ENCODE measurements around the gene NKAIN2.
"Not testable (repeated sequence)": the region's sequence is repeated elsewhere in the genome, so short reads cannot be mapped to it uniquely, and the experiment has no call there.

NKAIN2 gene

DNA sequence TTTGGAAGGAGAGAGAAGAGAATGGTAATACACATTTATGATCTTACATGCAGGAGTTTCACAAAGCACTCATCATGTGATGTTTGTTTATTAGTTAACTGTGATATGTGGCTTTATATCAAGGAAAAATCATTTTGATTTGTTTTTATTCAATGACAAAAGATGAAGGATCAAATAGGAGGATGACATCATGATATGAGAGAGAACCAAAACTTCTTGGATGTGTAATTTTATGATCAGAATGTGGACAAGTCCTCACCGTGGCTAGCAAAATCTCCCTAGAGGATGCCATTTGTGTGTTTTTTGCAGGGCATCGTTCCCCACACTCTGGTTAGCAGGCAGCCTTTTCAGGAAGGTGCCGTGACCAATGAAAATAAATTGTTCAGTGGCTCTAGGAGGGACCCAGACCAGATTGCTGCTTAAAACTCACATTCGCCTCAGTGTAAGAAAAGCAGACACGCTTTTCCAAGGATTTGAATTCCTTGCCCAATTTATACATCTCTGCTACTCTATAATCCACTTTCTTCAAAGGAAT is 552.7 kb downstream of the NKAIN2 start:
- DNase-seq = no peak

DNA sequence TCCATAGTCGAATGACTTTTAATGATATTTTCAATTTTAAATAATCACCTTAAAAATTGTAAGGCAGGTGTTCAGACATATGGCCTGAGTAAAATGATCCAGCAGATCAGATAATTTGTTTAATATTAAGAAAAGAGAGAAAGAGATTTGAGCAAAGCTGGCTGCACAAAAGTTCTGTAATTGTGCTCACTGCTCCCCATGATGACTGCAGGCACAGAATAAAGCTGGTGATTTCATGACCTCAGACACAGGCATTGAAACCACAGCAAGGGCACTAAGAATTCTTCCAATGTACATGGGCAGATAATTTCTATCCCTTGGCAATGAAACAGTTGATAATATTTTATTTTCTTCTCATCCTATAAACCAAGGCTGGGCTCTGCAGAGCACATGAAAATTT is 553.1 kb downstream of the NKAIN2 start:
- no peak for DNase-seq

GRCh38 chr6:124368131-124368530 is 564.5 kb downstream of the NKAIN2 start:
- no peak for DNase-seq

DNA sequence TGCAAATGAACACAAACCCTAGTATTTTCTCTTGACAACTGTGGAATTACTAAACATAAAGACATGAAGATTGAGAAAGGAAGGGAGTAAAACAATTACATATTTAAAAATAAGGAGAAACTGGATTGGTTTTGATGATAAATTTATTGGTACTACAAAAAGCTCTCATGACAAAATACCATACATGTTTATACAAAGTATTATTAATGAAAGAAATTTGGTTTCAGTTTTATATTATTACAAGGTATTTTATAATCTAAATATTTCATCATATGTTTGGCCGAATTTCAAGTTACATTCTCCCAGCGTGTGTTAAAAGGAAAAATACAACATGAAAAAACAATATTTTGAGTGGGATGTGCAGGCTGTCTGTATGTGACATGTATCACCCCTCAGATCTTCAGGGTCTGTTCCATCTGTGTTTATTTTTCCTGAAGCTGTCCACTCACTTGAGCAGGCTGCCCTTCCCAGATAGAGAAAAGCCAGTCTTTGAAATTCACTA is 568.4 kb downstream of the NKAIN2 start:
- no peak for DNase-seq

DNA sequence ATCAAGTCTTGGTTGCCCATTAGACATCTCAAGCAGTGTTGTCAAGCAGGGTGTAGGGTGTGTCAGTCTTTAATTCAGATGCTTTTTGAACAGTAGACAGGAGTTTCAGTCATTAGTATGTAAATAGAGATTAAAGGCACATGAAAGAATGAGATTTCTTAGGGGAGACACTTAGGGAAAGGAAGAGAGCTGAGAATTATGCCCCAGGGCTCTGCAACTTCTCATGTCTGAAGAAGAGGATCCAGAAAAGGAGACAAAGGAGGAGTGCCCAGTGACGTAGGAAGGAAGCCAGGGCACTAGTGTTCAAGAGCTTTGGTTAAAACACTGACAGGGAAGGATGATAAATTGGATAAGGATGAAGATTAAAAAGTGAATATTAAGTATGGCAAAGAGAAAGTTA is 569.7 kb downstream of the NKAIN2 start:
- no peak for DNase-seq

- peak in 1 of 2 experiments; percentile 7 for DNase-seq
Measured at GRCh38 chr6:124389127-124389526, 585.5 kb downstream of the NKAIN2 start.

- DNase-seq = no peak
Measured at GRCh38 chr6:124393536-124393935, 589.9 kb downstream of the NKAIN2 start.

- no peak for DNase-seq
Measured at GRCh38 chr6:124396361-124396760, 592.7 kb downstream of the NKAIN2 start.

DNA sequence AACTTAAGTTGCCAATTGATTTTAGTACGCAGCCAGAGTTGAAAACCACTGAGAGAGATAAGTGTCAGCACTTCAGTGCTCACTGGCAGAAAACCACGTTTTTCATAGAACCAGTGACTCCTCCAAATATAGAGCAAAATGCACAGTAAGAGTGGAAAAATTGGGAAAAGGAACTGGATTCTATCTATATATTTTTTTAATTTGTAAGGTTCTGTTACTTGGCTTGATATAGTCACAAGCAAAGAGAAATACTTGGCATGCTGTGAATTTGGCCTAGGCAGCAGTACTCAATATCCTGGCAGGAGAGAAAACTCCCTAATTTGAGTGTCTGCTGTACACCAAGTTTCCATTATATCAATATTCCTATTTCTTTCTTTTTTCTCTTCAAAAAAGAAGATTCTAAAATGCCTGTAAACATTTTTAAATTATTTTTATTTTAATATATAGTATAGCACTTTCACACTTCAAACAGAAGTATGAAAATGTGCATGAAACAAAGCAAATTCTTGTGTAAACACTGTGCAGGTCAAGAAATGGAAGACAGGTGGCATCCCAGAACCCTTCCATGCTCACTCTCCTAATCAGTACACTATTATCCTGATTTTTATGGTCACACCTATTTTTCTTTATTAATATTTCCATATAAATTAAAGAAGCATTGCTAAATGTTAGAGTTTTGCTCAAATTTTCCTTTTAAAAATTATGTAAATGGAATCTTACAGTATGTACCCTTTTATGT is 596.8 kb downstream of the NKAIN2 start:
- DNase-seq = no peak

GRCh38 chr6:124410425-124410824 is 606.8 kb downstream of the NKAIN2 start:
- DNase-seq = not testable (repeated sequence)

DNA sequence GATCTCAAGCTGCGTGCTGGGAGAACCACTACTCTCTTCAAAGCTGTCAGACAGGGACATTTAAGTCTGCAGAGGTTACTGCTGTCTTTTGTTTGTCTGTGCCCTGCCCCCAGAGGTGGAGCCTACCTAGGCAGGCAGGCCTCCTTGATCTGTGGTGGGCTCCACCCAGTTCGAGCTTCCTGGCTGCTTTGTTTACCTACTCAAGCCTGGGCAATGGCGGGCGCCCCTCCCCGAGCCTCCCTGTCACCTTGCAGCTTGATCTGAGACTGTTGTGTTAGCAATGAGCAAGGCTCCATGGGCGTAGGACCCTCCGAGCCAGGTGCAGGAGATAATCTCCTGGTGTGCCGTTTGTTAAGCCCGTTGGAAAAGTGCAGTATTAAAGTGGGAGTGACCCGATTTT is 609.0 kb downstream of the NKAIN2 start:
- not testable (repeated sequence) for DNase-seq

DNA sequence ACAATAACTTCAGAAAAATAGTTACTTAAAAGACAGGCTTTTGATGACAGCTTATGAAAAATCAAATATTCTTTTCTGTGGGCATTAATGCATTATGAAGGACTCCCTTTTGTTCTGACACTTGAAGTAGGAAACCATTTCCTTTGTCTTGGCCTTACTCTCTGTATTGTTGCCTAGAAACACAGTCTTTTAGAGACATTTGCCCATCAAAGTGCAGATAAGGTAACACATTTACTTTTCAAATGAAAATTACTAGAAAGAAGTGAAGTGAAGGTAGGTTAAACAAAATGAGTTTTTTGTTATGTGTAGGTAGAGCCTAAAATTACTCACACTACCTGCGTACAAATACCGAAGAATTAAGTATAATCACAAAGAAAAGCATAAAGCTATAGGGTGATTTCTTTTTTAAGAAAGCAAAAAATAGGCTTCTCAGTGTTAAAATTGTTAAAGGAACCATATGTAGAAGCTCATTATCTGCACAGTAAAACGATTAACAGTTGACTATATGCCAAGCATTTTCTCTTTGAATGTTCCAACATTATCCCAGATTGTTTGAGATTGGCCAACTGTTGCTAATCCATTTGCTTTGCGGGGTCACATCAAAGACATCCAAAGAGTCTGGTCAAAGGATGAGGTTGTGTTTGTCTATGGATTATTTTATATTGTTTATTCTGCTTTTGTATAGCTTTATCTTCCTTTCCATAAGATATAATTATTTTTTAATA is 616.6 kb downstream of the NKAIN2 start:
- DNase-seq = no peak

DNA sequence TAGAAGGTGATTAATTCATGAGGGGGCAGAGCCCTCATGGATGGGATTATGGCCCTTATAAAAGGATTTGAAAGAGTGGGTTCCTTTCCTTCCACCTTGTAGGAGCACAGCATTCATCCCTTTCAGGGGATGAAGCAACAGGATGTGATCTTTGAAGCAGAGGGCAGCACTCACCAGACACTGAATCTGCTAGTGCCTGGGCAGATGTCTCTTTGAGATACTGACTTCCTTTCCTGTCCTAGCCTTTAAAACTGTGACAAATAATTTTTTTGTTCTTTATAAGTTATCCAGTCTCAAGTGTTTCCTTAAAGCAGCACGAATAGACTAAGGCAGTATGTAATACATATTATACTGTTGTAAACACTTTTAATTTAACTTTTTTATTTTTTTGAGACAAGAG is 620.0 kb downstream of the NKAIN2 start:
- peak; percentile 39 to 42 for DNase-seq

DNA sequence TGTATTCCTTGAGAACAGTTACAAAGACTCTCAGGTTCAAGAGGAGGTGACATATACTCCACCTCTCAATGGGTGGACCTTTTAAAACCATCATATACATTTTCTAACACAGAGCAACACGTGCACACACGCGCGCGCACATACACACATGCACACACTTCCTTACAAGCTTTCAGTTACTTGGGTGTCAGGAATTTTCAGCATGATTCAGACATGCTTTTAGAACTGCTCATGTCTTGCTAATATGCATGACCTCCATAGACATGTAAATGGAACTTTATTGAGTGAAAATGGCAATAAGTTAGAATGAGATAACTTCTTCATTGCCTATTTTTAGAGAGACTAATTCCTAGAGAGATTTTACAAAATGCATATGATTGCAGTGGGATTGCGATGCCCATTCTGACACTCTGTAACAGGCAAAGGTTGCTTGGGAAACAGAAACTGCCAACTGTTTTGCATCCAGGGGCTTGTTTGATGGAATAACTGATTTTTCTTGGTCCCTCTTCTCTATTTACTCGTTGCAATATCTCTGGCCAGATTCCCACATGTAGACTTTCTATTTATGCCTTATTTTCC is 627.2 kb downstream of the NKAIN2 start:
- DNase-seq = no peak

- peak; percentile 8 to 15 for DNase-seq
Measured at GRCh38 chr6:124432620-124433019, 629.0 kb downstream of the NKAIN2 start.

DNA sequence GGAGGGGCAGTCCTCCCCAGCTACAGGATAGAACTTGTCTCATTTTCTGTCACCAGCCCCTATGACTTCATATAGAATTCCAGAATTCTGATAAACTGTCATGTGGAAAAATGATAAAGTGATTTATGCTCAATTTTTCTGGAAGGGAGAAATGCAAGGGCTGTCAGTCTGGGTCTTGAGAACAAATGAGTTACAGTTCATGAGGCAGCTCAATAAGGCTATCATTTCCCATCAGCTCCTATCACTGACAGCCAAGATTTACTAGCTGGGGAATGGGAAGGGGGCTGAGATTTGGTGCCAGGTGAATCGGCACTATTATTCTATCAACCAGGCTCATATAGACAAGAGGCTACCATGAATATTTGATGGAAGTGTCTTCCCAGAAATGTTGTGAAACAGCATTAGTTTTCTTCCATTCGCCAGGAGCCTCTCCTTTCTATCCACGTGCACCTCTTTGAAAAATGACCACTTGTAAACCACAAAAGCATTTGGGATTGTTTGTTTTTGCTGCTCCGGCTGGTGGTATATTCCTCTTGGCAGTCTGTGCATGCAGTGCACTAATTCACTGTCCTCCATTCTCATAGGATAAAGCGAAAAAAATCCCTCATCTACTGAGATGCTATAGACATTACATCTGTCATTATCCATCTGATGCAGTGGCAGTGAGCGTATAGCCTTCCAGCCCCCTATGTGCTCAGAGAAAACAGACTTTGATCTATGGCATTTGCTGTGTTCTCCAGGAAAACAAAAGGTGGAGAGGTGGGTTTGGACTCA is 629.9 kb downstream of the NKAIN2 start:
- DNase-seq = no peak

- no peak for DNase-seq
Measured at GRCh38 chr6:124434421-124434820, 630.8 kb downstream of the NKAIN2 start.

DNA sequence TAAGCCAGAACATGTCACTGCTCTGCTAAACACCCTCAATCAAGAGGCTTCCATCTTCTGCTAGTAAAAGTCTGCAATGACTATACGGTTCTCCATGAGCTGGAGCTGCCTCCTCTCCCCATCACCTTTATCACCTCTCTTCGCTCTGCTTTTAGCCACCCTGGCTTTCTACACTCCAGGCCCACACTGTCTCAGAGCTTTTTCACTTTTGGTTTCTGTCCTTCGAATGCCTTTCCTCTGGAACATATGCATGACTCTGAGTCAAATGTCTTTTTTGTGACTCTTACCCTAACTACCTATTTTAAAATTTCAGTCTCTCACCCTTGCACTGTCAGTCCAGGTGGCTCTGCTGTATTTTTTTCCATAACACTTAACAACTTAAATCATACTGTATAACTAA is 633.1 kb downstream of the NKAIN2 start:
- DNase-seq = no peak

GRCh38 chr6:124438546-124439065 is 634.9 kb downstream of the NKAIN2 start:
- DNase-seq = no peak

DNA sequence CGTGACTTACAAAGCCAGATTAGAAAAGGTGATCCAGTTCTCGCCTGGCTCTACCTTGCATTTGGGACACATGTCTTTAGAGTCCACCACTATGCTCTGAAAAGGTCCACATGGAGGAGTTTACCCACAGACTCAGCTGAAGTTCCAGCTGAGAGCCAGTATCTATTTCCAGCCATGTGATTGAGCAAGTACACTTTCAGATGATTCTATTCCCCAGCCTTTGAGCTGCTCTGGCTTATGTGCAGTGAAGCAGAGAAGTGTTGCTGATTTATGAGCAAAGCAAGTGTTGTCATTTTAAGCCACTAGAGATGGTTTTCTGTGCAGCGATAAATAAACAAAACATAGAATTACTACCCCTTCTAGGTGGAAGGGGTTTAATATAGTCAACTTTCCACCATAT is 637.8 kb downstream of the NKAIN2 start:
- no peak for DNase-seq

DNA sequence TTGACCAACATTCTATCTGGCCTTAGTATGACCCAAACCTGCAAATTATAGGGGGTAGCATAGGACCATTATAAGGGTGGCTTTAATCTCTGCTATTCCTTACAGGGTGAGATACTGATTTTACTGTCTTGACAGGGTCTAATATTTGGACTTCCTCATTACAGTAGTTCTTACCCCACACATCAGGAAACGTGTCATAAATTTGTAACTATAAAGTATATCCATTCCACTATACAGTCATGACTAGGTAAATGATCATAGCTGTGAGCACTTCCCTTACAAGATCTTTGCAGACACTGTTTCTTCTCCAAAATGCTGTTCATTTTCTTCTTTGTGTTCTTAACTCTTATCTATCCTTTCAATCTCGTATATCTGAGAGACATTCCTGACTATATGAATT is 639.9 kb downstream of the NKAIN2 start:
- DNase-seq = no peak

DNA sequence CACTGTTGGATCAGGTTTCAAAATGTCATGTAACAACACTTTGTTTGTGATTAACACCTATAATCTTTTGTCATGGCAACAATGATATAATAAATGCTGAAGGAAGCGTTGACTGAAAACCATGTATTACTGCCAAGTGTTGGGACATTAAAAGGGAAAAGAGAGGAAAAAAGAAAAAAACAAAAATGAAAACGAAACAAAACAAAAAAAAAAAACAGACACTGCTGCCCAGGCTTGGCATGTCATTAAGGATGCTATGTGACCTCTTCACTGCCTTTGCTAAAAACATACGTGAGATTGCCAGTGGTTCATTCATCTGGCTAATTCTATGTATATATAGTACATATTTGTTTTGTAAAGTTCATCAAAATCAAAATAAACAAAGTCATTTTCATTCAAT is 641.9 kb downstream of the NKAIN2 start:
- no peak for DNase-seq

DNA sequence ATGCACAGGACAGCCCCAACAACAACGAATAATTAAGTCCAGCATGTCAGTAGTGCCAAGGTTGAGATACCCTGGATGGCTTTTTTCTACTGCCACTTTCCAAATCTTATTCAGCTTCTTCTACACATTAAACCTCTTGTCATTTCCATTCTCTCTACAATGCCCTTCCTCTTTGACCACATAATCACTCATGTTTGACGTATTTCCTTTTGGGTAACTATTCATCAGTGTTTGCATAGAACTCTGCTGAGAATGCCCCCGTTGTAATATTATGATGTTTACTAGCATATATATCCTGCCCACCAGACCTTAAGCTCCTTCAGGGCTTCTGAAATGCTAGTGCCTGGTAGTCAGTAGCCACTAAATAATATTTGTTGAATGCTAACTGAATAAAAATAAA is 643.3 kb downstream of the NKAIN2 start:
- no peak for DNase-seq

All from Kasumi-1 (cell line).